22Rv1 (cell line): Measurements from ENCODE around the gene ARHGEF4.

Experiments
- ZFX ChIP-seq: fragments of 450-650 bp; IDR thresholded peaks from 2 replicates; pipeline ENCODE4 v1.6.1; 2017; ENCODE audit warnings: antibody characterized with exemption, borderline replicate concordance
- TF ChIP-seq, protein P1 (sequence below): fragments of 450-650 bp; IDR thresholded peaks from 2 replicates; pipeline ENCODE4 v1.5.1; 2017; ENCODE audit warnings: mild to moderate bottlenecking

DNA sequence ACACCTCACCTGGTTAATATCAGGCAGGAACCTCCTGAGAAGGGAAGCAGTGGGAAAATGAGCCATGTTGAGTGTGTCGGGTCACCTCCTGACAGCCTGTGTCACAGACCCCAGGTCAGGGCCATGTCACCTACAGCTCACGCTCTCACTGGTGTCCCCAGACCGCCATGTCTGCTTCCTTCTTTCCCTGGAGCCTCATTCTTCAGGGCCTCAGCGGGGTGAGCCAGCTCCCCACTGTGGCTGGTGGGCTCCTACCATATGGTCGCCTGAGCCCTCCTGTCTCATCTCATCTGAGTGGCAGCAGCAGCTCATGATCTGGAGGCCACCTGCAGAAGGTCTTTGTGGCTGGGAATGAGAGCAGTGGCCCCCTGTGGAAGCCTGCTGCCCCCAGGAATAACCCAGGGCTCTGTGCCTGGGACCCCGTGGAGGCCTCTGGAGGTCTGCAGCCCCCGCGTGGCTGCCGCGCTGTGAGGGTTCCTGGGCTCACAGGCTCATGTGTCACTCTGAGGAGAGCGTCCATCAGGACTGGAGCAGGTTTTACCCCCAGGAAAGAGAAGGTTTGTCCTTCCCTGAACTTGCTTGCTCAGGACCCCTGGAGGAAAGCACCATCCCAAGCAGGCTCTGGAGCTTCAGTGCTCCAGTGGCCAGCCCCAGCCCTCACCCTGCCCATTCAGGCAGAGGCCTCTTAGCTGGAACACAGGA lies 200.1 kb downstream of the ARHGEF4 start:
- TF ChIP-seq, protein P1, sequence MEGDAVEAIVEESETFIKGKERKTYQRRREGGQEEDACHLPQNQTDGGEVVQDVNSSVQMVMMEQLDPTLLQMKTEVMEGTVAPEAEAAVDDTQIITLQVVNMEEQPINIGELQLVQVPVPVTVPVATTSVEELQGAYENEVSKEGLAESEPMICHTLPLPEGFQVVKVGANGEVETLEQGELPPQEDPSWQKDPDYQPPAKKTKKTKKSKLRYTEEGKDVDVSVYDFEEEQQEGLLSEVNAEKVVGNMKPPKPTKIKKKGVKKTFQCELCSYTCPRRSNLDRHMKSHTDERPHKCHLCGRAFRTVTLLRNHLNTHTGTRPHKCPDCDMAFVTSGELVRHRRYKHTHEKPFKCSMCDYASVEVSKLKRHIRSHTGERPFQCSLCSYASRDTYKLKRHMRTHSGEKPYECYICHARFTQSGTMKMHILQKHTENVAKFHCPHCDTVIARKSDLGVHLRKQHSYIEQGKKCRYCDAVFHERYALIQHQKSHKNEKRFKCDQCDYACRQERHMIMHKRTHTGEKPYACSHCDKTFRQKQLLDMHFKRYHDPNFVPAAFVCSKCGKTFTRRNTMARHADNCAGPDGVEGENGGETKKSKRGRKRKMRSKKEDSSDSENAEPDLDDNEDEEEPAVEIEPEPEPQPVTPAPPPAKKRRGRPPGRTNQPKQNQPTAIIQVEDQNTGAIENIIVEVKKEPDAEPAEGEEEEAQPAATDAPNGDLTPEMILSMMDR = no peak
- TF ChIP-seq ZFX = no peak
